ENCODE data around the gene ZNF630. TPM values are rescaled to one million over a fixed set of nuclear protein-coding genes. Genes with fewer than 3 reads are reported as not detected.
A peak's percentile ranks its signal among the peaks of the same experiment; 100 is the strongest.

Gene ZNF630
- total RNA-seq, 4 donors from 2014 or later = 0.44 to 2.7 (median 1.1) TPM

DNA sequence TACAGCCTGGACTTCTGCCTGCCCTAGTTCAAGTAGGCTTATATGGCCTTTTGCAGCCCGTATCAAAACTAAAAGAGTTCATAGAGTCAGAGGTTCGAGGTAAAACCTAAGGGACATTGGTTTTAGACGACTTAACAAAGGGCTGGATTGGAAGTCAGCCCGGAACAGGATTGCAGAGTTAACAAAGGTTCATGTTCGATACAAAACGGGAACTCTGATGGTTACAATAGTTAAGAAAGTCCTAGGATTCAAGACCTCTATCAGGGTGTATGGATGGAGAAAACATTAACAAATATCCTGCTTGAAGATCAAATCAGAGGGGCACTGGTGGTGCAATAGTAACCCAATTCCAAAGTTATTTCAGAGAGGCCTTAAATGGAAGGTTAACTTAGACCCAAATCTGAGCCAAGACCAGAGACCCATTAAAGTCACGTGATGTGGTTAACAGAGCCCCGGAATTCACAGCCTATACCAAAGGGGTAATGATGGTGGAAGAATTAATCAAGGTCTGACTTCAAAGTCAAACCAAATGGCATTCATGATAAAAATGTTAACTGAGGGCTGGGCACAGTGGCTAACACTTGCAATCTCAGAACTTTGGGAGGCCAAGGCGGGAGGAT lies 656 bp upstream of the ZNF630 start:
- DNase-seq = no peak
- Histone ChIP-seq H3K27ac (peak overlapping the region; percentile 86 to 90 (median 87)), H3K27me3 (no peaks in the 10 kb centered on the region), H3K36me3 (no peaks in the 10 kb centered on the region), H3K9me3 (no peaks in the 10 kb centered on the region), H3K4me1 (peaks cover 0 to 4% (median 0%) of the 10 kb centered on the region in 3 donors), H3K4me3 (peak overlapping the region; percentile 56 to 76 (median 64))
- intact Hi-C loops (cut with DNase I) = no loop called here
- no peak for TF ChIP-seq POLR2A (IDR thresholded peaks at IDR 0.05)
- TF ChIP-seq, protein P1, sequence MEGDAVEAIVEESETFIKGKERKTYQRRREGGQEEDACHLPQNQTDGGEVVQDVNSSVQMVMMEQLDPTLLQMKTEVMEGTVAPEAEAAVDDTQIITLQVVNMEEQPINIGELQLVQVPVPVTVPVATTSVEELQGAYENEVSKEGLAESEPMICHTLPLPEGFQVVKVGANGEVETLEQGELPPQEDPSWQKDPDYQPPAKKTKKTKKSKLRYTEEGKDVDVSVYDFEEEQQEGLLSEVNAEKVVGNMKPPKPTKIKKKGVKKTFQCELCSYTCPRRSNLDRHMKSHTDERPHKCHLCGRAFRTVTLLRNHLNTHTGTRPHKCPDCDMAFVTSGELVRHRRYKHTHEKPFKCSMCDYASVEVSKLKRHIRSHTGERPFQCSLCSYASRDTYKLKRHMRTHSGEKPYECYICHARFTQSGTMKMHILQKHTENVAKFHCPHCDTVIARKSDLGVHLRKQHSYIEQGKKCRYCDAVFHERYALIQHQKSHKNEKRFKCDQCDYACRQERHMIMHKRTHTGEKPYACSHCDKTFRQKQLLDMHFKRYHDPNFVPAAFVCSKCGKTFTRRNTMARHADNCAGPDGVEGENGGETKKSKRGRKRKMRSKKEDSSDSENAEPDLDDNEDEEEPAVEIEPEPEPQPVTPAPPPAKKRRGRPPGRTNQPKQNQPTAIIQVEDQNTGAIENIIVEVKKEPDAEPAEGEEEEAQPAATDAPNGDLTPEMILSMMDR (IDR thresholded peaks at IDR 0.05) = no peak
- WGBS, 2 donors = 63 to 67% methylated on average over 7 to 8 of the region's 9 CpGs

DNA sequence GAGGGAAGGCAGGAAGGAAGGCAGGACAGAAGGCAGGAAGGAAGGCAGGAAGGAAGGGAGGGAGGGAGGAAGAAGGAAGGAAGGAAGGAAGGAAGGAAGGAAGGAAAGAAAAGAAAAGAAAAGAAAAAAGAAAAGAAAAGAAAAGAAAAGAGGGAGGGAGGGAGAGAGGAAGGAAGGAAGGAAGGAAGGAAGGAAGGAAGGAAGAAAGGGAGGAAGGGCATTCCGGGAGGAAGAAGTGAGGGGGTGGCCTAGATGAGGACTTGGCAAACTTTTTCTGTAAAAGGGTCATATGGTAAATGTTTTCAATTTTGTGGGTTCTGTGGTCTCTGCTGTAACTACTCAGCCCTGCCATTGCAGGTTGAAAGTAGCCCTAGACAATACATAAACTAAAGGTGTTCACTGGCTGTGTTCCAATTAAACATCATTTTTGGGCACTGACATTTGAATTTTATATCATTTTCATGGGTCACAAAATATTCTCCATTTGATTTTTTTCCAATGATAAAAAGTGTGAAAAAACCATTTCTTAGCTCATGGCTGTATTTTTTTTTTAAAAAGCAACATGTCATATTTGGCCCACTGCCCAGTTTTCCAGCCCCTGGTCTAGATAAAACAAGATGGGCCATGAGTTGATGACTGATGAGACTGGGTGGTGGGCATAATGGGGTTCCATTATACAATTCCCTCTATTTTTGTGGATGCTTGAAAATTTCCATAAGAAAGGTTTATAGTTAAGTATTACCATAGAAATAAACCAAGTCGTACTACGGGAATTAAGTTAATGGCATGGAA lies 3.1 kb downstream of the ZNF630 start:
- WGBS, 2 donors = 84 to 85% methylated on average over 3 of the region's 3 CpGs
- H3K4me3 ChIP-seq = no peak overlapping the region
- no peak for TF ChIP-seq POLR2A (IDR thresholded peaks at IDR 0.05)
- TF ChIP-seq, protein P1 (IDR thresholded peaks at IDR 0.05) = no peak
- H3K9me3 ChIP-seq = no peaks in the 10 kb centered on the region
- intact Hi-C loops (cut with DNase I) = no loop called here
- H3K27ac ChIP-seq = no peak overlapping the region
- peaks cover 0 to 9% (median 0%) of the 10 kb centered on the region in 3 donors for H3K36me3 ChIP-seq
- DNase-seq = no peak
- H3K27me3 ChIP-seq = no peaks in the 10 kb centered on the region
- peaks cover 0 to 4% (median 0%) of the 10 kb centered on the region in 3 donors for H3K4me1 ChIP-seq

DNA sequence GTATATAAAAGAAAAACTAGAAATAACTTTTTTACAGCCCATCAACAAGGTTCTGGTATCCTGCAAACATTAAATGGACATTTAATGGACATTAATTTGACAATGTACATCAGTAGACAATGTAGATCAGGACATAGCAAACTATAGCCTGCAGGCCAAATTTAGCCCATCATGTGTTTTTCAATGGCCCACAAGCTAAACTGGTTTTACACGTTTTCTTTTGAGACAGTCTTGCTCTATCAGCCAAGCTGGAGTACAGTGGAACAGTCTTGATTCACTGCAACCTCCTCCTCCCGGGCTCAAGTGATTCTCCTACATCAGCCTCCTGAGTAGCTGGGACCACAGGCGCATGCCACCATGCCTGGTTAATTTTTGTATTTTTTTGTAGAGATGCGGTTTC lies 7.2 kb downstream of the ZNF630 start:
- H3K36me3 ChIP-seq = peaks cover 0 to 46% (median 0%) of the 10 kb centered on the region in 3 donors
- peaks cover 0 to 13% (median 9%) of the 10 kb centered on the region in 3 donors for H3K9me3 ChIP-seq
- no peaks in the 10 kb centered on the region for H3K4me1 ChIP-seq
- no peaks in the 10 kb centered on the region for H3K27me3 ChIP-seq
- H3K4me3 ChIP-seq = no peak overlapping the region
- WGBS, 2 donors = 67 to 68% methylated on average over 3 to 4 of the region's 4 CpGs
- intact Hi-C loops (cut with DNase I) = no loop called here
- DNase-seq = no peak
- TF ChIP-seq POLR2A (IDR thresholded peaks at IDR 0.05) = no peak
- TF ChIP-seq, protein P1 (IDR thresholded peaks at IDR 0.05) = no peak
- no peak overlapping the region for H3K27ac ChIP-seq

DNA sequence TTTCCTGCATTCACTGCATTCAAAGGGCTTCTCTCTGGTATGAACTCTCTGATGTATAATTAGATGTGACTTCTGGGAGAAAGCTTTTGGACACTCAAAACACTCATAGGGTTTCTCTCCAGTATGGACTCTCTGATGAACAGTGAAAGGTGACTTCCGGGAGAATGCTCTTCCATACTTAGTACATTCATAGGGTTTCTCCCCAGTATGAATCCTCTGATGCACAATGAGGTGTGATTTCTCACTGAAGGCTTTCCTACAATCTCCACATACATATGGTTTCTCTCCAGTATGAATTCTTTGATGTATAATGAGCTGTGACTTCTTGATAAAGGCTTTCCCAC lies 12.2 kb downstream of the ZNF630 start:
- 92 to 100% methylated on average over 1 of the region's 1 CpG for WGBS, 2 donors
- DNase-seq = no peak
- peaks cover 0 to 50% (median 0%) of the 10 kb centered on the region in 3 donors for H3K36me3 ChIP-seq
- H3K27me3 ChIP-seq = no peaks in the 10 kb centered on the region
- no peak overlapping the region for H3K27ac ChIP-seq
- no peak overlapping the region for H3K4me3 ChIP-seq
- intact Hi-C loops (cut with DNase I) = no loop called here
- TF ChIP-seq POLR2A (IDR thresholded peaks at IDR 0.05) = no peak
- TF ChIP-seq, protein P1 (IDR thresholded peaks at IDR 0.05) = no peak
- H3K4me1 ChIP-seq = no peaks in the 10 kb centered on the region
- peaks cover 0 to 32% (median 13%) of the 10 kb centered on the region in 3 donors for H3K9me3 ChIP-seq

DNA sequence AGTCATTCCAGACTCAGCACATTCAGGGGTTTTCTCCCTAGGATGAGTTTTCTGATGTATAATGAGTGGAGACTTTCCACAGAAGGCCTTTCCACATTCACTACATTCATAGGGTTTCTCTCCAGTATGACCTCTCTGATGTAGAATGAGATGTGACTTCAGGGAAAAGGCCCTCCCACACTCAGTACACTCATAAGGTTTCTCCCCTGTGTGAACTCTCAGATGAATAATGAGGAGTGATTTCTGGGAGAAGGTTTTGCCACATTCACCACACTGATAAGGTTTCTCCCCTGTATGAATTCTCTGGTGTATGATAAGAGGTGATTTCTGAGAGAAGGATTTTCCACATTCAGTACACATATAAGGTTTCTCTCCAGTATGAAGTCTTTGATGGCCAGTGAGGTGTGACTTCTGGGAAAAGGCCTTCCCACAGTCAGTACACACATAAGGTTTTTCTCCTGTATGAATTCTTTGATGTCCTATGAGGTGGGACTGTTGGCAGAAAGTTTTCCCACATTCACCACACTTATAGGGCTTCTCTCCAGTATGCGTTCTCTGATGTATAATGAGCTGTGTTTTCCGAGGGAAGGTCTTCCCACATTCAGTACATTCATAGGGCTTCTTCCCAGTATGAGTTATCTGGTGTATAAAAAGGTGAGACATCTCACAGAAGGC lies 12.7 kb downstream of the ZNF630 start:
- H3K9me3 ChIP-seq = peaks cover 0 to 32% (median 13%) of the 10 kb centered on the region in 3 donors
- H3K4me1 ChIP-seq = no peaks in the 10 kb centered on the region
- whole genome bisulfite sequencing, 2 donors = 73 to 100% methylated on average over 2 of the region's 2 CpGs
- no peak for TF ChIP-seq POLR2A (IDR thresholded peaks at IDR 0.05)
- TF ChIP-seq, protein P1 (IDR thresholded peaks at IDR 0.05) = no peak
- peaks cover 0 to 50% (median 0%) of the 10 kb centered on the region in 3 donors for H3K36me3 ChIP-seq
- no peak overlapping the region for H3K27ac ChIP-seq
- H3K4me3 ChIP-seq = no peak overlapping the region
- DNase-seq = no peak
- H3K27me3 ChIP-seq = no peaks in the 10 kb centered on the region
- intact Hi-C loops (cut with DNase I) = no loop called here
